Measurements from ENCODE around the gene BTBD2. TPM values are rescaled to one million over a fixed set of nuclear protein-coding genes. Genes with fewer than 3 reads are reported as not detected.

BTBD2 gene
- total RNA-seq, 1 experiment from 2014 or later, result 110 TPM

GRCh38 chr19:1998712-1999708 is 16.5 kb downstream of the BTBD2 start:
- no peak overlapping the region for H3K56ac ChIP-seq (ENCODE audit: insufficient read length, low read depth, low read length)
- no peak overlapping the region for H2BK12ac ChIP-seq (ENCODE audit: insufficient read length, low read depth, low read length)
- no peak overlapping the region for H3K4me3 Mint-ChIP-seq
- no peak overlapping the region for H2BK5ac ChIP-seq (ENCODE audit: insufficient read length, low read length)
- H3K9ac ChIP-seq (ENCODE audit: extremely low read depth, insufficient read length, low read length), result no peak overlapping the region
- no peak overlapping the region for H3K4me2 ChIP-seq (ENCODE audit: insufficient read depth, insufficient read length, low read length)
- H3K4ac ChIP-seq (ENCODE audit: low read depth, low read length), result no peak overlapping the region
- no peak overlapping the region for H4K5ac ChIP-seq (ENCODE audit: insufficient read length, low read depth, low read length)
- no peak overlapping the region for H3T11ph ChIP-seq (ENCODE audit: low read length)
- H3K27ac Mint-ChIP-seq, result no peak overlapping the region
- no peak overlapping the region for H3K18ac ChIP-seq (ENCODE audit: insufficient read length, low read depth, low read length)
- H3K14ac ChIP-seq (ENCODE audit: insufficient read depth, low read length), result no peak overlapping the region
- H3K9me3 ChIP-seq (ENCODE audit: control insufficient read depth, low read depth, low read length), result no peaks in the 10 kb centered on the region
- no peaks in the 10 kb centered on the region for H3K27me3 ChIP-seq (ENCODE audit: insufficient read depth, low read length)
- no peak overlapping the region for H2BK20ac ChIP-seq (ENCODE audit: low read depth, low read length, poor library complexity, severe bottlenecking)
- no peak overlapping the region for H4K8ac ChIP-seq (replicated peaks; ENCODE audit: insufficient read length, low read depth, low read length)
- no peaks in the 10 kb centered on the region for H3K4me1 ChIP-seq (ENCODE audit: insufficient read depth, low read length)
- H2BK15ac ChIP-seq (ENCODE audit: low read depth, low read length), result no peak overlapping the region
- H3K79me2 ChIP-seq (ENCODE audit: insufficient read depth, low read length), result no peaks in the 10 kb centered on the region
- no peak overlapping the region for H2AFZ ChIP-seq (ENCODE audit: low read length)
- H4K91ac ChIP-seq (ENCODE audit: insufficient read length, low read depth, low read length), result no peak overlapping the region
- H3K36me3 Mint-ChIP-seq (ENCODE audit: insufficient read depth in 1 of 3, low read depth in 3 of 3), result peaks cover 36 to 70% (median 65%) of the 10 kb centered on the region in 3 experiments
- H3K4me1 Mint-ChIP-seq, result peaks cover 3 to 4% of the 10 kb centered on the region in 2 experiments
- H2AK5ac ChIP-seq (ENCODE audit: insufficient read length, low read length), result no peak overlapping the region
- no peak overlapping the region for H3K23ac ChIP-seq (ENCODE audit: insufficient read length, low read depth, low read length)
- no peaks in the 10 kb centered on the region for H3K79me1 ChIP-seq (ENCODE audit: insufficient read depth, low read depth, low read length, poor library complexity, severe bottlenecking)
- DNase-seq, result no peak
- H3K27me3 Mint-ChIP-seq (ENCODE audit: low read depth), result no peaks in the 10 kb centered on the region; the same call in 1 of the 2 replicates
- no peak for TF ChIP-seq CTCF (conservative IDR thresholded peaks at IDR 0.05)
- H4K20me1 ChIP-seq (ENCODE audit: control insufficient read depth, insufficient read depth, insufficient read length), result no peaks in the 10 kb centered on the region
- no peak overlapping the region for H3K27ac ChIP-seq (ENCODE audit: insufficient read length, low read depth, low read length)
- peaks cover 5 to 10% of the 10 kb centered on the region in 2 experiments; a peak in 3 of 5 replicates for H3K9me3 Mint-ChIP-seq
- no CpG with 5 or more reads among the region's 52 CpGs for WGBS (ENCODE audit: extremely low coverage, insufficient read length, low lambda C conversion rate)
- H2BK120ac ChIP-seq (ENCODE audit: low read depth, low read length, poor library complexity, severe bottlenecking), result no peak overlapping the region
- no peaks in the 10 kb centered on the region for H3K23me2 ChIP-seq (ENCODE audit: insufficient read length, low read depth, low read length, poor library complexity, severe bottlenecking)
